GM12878 (cell line): ENCODE measurements around the gene PCDHGA5. TPM values are rescaled to one million over a fixed set of nuclear protein-coding genes. Genes with fewer than 3 reads are reported as not detected.

ENCODE experiments used
- BMI1 ChIP-seq: fragments of 450-650 bp; IDR thresholded peaks from 2 replicates; pipeline ENCODE4 v1.6.1; 2016; ENCODE audit warnings: mild to moderate bottlenecking, moderate library complexity, borderline replicate concordance
- polyA plus RNA-seq, 11 experiments: library from polyadenylated mRNA; depleted of rRNA in 4 of 11; unstranded in 6 of 11; stranded (reverse) in 5 of 11; fragments of >200 nt; fragmentation: Nextera tagmentation in 4 of 11; fragmentation: Illumina TruSeq in 1 of 11; extraction: Ambion mirVana in 4 of 11; extraction: Trizol in 1 of 11; gene quantifications; 1 replicate in 1 of 11; 2 replicates in 10 of 11; pipeline versions ENCODE4 v1.2.1 to v1.2.3, GENCODE V29; 2011 to 2016; ENCODE audit warnings: inconsistent platforms in 2 of 11, missing spikeins in 2 of 11, low read depth in 1 of 11
- total RNA-seq, 4 experiments: library from RNA; depleted of rRNA in 3 of 4; stranded (reverse); fragments of >200 nt in 3 of 4; fragmentation: Illumina TruSeq in 1 of 4; extraction: Trizol in 1 of 4; gene quantifications; 2 replicates each; pipeline versions ENCODE4 v1.2.1 to v1.2.3, GENCODE V29; 2013 to 2021
- TF ChIP-seq, protein P1 (sequence below): IDR thresholded peaks from 2 replicates; pipeline ENCODE4 v1.6.1; 2012; ENCODE audit warnings: mild to moderate bottlenecking, low read depth, low read length
- TF ChIP-seq, protein P2 (sequence below): fragments of 450-650 bp; formaldehyde crosslinking; IDR thresholded peaks from 2 replicates; pipeline ENCODE4 v1.4.0; 2020; ENCODE audit warnings: mild to moderate bottlenecking, moderate library complexity
- TF ChIP-seq, protein P3 (sequence below): IDR thresholded peaks from 2 replicates; pipeline ENCODE4 v1.6.1; 2012; ENCODE audit warnings: low read depth, low read length, improper control_type of control experiment

The PCDHGA5 gene
- total and polyA plus RNA-seq, 10 of the 15 experiments (the other 5 are each of a cell fraction or from before 2014, with no cell fraction given) = 0.10 to 0.23 (median 0.16) TPM; not detected in 4

DNA sequence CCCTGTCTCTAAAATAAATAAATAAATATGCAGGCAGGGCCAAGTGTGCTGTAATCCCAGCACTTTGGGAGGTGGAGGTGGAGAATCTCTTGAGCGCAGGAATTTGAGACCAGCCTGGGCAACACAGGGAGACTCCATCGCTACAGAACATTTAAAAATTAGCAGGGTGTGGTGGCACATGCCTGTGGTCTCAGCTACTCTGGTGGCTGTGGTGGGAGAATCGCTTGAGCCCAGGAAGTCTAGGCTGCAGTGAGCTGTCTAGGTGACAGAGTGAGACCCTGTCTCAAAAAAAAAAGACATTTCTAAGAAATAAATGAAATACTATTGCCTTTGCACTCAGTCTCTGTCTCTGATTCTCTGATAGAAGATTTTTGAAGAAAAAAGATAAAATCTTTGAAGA, 47.6 kb downstream of the PCDHGA5 start (continued):
- TF ChIP-seq, protein P1, sequence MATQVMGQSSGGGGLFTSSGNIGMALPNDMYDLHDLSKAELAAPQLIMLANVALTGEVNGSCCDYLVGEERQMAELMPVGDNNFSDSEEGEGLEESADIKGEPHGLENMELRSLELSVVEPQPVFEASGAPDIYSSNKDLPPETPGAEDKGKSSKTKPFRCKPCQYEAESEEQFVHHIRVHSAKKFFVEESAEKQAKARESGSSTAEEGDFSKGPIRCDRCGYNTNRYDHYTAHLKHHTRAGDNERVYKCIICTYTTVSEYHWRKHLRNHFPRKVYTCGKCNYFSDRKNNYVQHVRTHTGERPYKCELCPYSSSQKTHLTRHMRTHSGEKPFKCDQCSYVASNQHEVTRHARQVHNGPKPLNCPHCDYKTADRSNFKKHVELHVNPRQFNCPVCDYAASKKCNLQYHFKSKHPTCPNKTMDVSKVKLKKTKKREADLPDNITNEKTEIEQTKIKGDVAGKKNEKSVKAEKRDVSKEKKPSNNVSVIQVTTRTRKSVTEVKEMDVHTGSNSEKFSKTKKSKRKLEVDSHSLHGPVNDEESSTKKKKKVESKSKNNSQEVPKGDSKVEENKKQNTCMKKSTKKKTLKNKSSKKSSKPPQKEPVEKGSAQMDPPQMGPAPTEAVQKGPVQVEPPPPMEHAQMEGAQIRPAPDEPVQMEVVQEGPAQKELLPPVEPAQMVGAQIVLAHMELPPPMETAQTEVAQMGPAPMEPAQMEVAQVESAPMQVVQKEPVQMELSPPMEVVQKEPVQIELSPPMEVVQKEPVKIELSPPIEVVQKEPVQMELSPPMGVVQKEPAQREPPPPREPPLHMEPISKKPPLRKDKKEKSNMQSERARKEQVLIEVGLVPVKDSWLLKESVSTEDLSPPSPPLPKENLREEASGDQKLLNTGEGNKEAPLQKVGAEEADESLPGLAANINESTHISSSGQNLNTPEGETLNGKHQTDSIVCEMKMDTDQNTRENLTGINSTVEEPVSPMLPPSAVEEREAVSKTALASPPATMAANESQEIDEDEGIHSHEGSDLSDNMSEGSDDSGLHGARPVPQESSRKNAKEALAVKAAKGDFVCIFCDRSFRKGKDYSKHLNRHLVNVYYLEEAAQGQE = no peak
- TF ChIP-seq, protein P2, sequence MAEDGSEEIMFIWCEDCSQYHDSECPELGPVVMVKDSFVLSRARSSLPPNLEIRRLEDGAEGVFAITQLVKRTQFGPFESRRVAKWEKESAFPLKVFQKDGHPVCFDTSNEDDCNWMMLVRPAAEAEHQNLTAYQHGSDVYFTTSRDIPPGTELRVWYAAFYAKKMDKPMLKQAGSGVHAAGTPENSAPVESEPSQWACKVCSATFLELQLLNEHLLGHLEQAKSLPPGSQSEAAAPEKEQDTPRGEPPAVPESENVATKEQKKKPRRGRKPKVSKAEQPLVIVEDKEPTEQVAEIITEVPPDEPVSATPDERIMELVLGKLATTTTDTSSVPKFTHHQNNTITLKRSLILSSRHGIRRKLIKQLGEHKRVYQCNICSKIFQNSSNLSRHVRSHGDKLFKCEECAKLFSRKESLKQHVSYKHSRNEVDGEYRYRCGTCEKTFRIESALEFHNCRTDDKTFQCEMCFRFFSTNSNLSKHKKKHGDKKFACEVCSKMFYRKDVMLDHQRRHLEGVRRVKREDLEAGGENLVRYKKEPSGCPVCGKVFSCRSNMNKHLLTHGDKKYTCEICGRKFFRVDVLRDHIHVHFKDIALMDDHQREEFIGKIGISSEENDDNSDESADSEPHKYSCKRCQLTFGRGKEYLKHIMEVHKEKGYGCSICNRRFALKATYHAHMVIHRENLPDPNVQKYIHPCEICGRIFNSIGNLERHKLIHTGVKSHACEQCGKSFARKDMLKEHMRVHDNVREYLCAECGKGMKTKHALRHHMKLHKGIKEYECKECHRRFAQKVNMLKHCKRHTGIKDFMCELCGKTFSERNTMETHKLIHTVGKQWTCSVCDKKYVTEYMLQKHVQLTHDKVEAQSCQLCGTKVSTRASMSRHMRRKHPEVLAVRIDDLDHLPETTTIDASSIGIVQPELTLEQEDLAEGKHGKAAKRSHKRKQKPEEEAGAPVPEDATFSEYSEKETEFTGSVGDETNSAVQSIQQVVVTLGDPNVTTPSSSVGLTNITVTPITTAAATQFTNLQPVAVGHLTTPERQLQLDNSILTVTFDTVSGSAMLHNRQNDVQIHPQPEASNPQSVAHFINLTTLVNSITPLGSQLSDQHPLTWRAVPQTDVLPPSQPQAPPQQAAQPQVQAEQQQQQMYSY (CRISPR knock-in tag) = no peak
- no peak for TF ChIP-seq BMI1
- TF ChIP-seq, protein P3, sequence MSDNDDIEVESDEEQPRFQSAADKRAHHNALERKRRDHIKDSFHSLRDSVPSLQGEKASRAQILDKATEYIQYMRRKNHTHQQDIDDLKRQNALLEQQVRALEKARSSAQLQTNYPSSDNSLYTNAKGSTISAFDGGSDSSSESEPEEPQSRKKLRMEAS = no peak
